Spleen (tissue), 11 donors: ENCODE measurements around the gene ITPR1. TPM values are rescaled to one million over a fixed set of nuclear protein-coding genes. Genes with fewer than 3 reads are reported as not detected.

Experiments
- DNase-seq: peaks from one replicate; pipeline ENCODE4 v3.0.0-alpha.2; 2020
- H3K27ac ChIP-seq, 8 donors: fragments of 200-600 bp; sonication (generic) in 7 of 8; 1 replicate in 4 of 8; 2 replicates in 4 of 8; pipeline versions ENCODE4 v1.5.0 to v1.8.0; 2016 to 2021; ENCODE audit warnings: inconsistent platforms in 4 of 8, mild to moderate bottlenecking in 4 of 8, moderate library complexity in 1 of 8
- H3K27me3 ChIP-seq, 7 donors: fragments of 200-600 bp; sonication (generic) in 6 of 7; replicated peaks in 1 of 7; 1 replicate in 4 of 7; 2 replicates in 3 of 7; pipeline versions ENCODE4 v1.5.0 to v1.8.0; 2016 to 2021; ENCODE audit warnings: inconsistent platforms in 3 of 7, mild to moderate bottlenecking in 1 of 7
- H3K36me3 ChIP-seq, 6 donors: fragments of 200-600 bp; sonication (generic) in 5 of 6; 1 replicate in 4 of 6; 2 replicates in 2 of 6; pipeline versions ENCODE4 v1.5.0 to v1.8.0; 2016 to 2021; ENCODE audit warnings: inconsistent platforms in 2 of 6
- H3K4me1 ChIP-seq, 6 donors: fragments of 200-600 bp; sonication (generic) in 5 of 6; 1 replicate in 3 of 6; 2 replicates in 3 of 6; pipeline versions ENCODE4 v1.5.0 to v1.8.0; 2016 to 2021; ENCODE audit warnings: inconsistent platforms in 3 of 6
- H3K4me3 ChIP-seq, 8 donors: fragments of 200-600 bp; sonication (generic) in 7 of 8; 1 replicate in 4 of 8; 2 replicates in 4 of 8; pipeline versions ENCODE4 v1.5.0 to v1.8.0; 2016 to 2021; ENCODE audit warnings: inconsistent platforms in 4 of 8, mild to moderate bottlenecking in 4 of 8, moderate library complexity in 2 of 8
- H3K9me3 ChIP-seq, 8 donors: fragments of 200-600 bp; sonication (generic) in 7 of 8; 1 replicate in 4 of 8; 2 replicates in 4 of 8; pipeline versions ENCODE4 v1.5.0 to v1.8.0; 2016 to 2021; ENCODE audit warnings: inconsistent platforms in 4 of 8
- CTCF ChIP-seq, 11 experiments: fragments of 200-600 bp in 7 of 11; fragments of 450-650 bp in 4 of 11; sonication (generic) in 4 of 11; IDR thresholded peaks in 8 of 11; conservative IDR thresholded peaks in 3 of 11; 1 replicate in 7 of 11; 2 replicates in 4 of 11; pipeline versions ENCODE4 v1.4.0 to v1.8.0; 2016 to 2021; ENCODE audit warnings: antibody characterized with exemption in 11 of 11, inconsistent platforms in 4 of 11, mild to moderate bottlenecking in 1 of 11
- POLR2A ChIP-seq, 3 donors: fragments of 450-650 bp; IDR thresholded peaks; one replicate each; pipeline ENCODE4 v1.5.1; 2017; ENCODE audit warnings: antibody characterized with exemption in 3 of 3, mild to moderate bottlenecking in 1 of 3
- POLR2AphosphoS5 ChIP-seq, 3 donors: sonication (generic); formaldehyde crosslinking; IDR thresholded peaks; one replicate each; pipeline ENCODE4 v1.5.1; 2017; ENCODE audit warnings: antibody characterized with exemption in 3 of 3
- WGBS, 5 donors: extraction: QIAGEN DNeasy Blood & Tissue Kit in 3 of 5; methylation state at CpG; one replicate each; pipeline versions ENCODE4 v1.1.5 to v1.1.7; 2013 to 2018; 5-methylcytosine and 5-hydroxymethylcytosine counted together
- intact Hi-C: fragments of 100-400 bp; cut with DNase I; formaldehyde crosslinking; loops from one replicate; pipeline ENCODE4 v1.15.0; 2023; ENCODE audit warnings: low total_unique reads
- polyA plus RNA-seq, 3 donors: library from polyadenylated mRNA; stranded (reverse); fragments of 200-250 nt; gene quantifications; one replicate each; pipeline ENCODE4 v1.2.1, GENCODE V29; 2013
- total RNA-seq, 7 donors: library from RNA; depleted of rRNA in 3 of 7; stranded (reverse); fragments of >200 nt in 3 of 7; fragmentation: NEBNext Ultra II Directional in 4 of 7; extraction: Animal tissue kit (Norgen Biotek cat#: 25700) in 4 of 7; gene quantifications; one replicate each; pipeline versions ENCODE4 v1.1.0 to v1.2.1, GENCODE V29; 2016 to 2021
- donor health status: healthy with polysubstance abuse.
- donor health status: DM: no; HTN: no; CAD: no; lungs with moderate emphysema.
- donor health status: DM: no; HTN: no; CAD: no.
- donor health status: Bipolar disorder and iron deficiency.
- donor health status: healthy.
- donor health status: DM: no; HTN: no; CAD: no.
- donor health status: DM: yes; HTN: yes; CAD: no.

Gene ITPR1
- total and polyA plus RNA-seq, 10 donors = 17.5 to 194 (median 129) TPM

- H3K4me3 ChIP-seq = no peak overlapping the region
- H3K36me3 ChIP-seq = peaks cover 0 to 72% (median 5%) of the 10 kb centered on the region in 6 donors
- no peaks in the 10 kb centered on the region for H3K9me3 ChIP-seq
- intact Hi-C loops = no loop called here
- no peak for TF ChIP-seq POLR2AphosphoS5 (IDR thresholded peaks at IDR 0.05)
- no peak for TF ChIP-seq CTCF (IDR thresholded peaks at IDR 0.05 in 8 of 11, conservative IDR thresholded peaks at IDR 0.05 in 3 of 11)
- TF ChIP-seq POLR2A (IDR thresholded peaks at IDR 0.05) = no peak
- peak overlapping the region in 1 of 8 donors; percentile 76 for H3K27ac ChIP-seq
- DNase-seq = no peak
- WGBS, 5 donors = 84 to 93% (median 89%) methylated on average over 14 to 15 of the region's 15 CpGs
- peaks cover 14 to 69% (median 41%) of the 10 kb centered on the region in 6 donors for H3K4me1 ChIP-seq
- no peaks in the 10 kb centered on the region for H3K27me3 ChIP-seq
Observed at GRCh38 chr3:4753073-4753691, 260.0 kb downstream of the ITPR1 start.

DNA sequence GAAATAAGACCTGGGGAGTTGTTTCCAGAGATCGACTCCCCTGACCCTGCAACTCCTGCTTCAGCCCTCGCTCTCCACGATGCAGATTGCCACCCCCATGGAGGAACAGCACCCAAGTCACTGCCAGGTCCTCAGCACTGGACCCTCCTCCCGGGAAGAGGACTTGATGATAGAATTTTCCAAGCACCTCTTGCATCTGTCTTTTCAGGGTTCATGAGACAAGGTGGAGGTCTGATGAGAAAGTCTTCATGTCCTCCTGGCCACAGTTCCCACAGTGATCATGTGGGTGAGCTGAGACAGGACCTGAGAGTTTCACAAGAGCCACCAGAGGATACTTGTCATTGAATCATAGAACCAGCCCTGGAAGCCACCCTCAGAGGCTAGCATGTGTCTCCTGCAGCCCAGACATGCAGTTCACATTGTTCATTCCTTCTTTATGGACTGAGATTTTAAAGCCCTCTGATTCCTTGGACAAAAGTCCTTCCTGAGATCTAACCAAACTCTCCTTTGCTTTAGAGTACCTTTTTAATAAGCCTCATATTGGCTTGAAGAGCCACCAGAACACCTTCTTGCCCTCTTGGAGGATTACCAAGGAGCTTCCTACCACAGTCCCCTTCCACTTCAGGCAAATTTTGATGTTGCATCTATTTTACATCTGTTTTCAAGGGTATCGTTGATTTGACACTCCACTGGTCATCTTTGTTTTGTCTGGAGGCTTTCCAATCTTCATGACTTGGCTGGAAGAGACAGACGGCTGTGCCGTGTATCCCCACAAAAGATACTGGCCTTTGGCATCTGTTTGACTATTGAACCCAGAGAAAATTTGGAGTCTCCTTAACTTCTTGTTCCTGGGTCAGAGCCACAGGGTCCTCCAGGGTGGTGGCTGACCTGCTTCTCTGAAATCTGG lies 261.3 kb downstream of the ITPR1 start:
- no peak overlapping the region for H3K27ac ChIP-seq
- peaks cover 0 to 77% (median 6%) of the 10 kb centered on the region in 6 donors for H3K36me3 ChIP-seq
- DNase-seq = no peak
- TF ChIP-seq POLR2A (IDR thresholded peaks at IDR 0.05) (no peak), POLR2AphosphoS5 (IDR thresholded peaks at IDR 0.05) (no peak), CTCF (IDR thresholded peaks at IDR 0.05 in 8 of 11, conservative IDR thresholded peaks at IDR 0.05 in 3 of 11) (no peak)
- 78 to 85% (median 82%) methylated on average over 6 to 7 of the region's 7 CpGs for WGBS, 5 donors
- peaks cover 11 to 66% (median 37%) of the 10 kb centered on the region in 6 donors for H3K4me1 ChIP-seq
- H3K27me3 ChIP-seq = no peaks in the 10 kb centered on the region
- H3K4me3 ChIP-seq = no peak overlapping the region
- intact Hi-C loops = no loop called here
- H3K9me3 ChIP-seq = no peaks in the 10 kb centered on the region

GRCh38 chr3:4755566-4755965 lies 262.4 kb downstream of the ITPR1 start:
- no peak for TF ChIP-seq POLR2A (IDR thresholded peaks at IDR 0.05)
- TF ChIP-seq POLR2AphosphoS5 (IDR thresholded peaks at IDR 0.05) = no peak
- TF ChIP-seq CTCF (IDR thresholded peaks at IDR 0.05 in 8 of 11, conservative IDR thresholded peaks at IDR 0.05 in 3 of 11) = no peak
- Histone ChIP-seq H3K27ac (no peak overlapping the region), H3K36me3 (peaks cover 0 to 82% (median 12%) of the 10 kb centered on the region in 6 donors), H3K4me3 (no peak overlapping the region), H3K27me3 (no peaks in the 10 kb centered on the region), H3K4me1 (peaks cover 11 to 62% (median 30%) of the 10 kb centered on the region in 6 donors), H3K9me3 (peaks cover 0 to 3% (median 0%) of the 10 kb centered on the region in 8 donors)
- WGBS, 5 donors = 73 to 96% (median 94%) methylated on average over 4 of the region's 4 CpGs
- no peak for DNase-seq
- intact Hi-C loops = no loop called here
